CD4-positive, CD25-positive, alpha-beta regulatory T cell (primary cell): ENCODE measurements around the gene MBTPS1. TPM values are rescaled to one million over a fixed set of nuclear protein-coding genes. Genes with fewer than 3 reads are reported as not detected.
"Not testable (repeated sequence)": the region's sequence is repeated elsewhere in the genome, so short reads cannot be mapped to it uniquely, and the experiment has no call there.

Experiments used
- ATAC-seq, 2 donors: fragments of 150-1000 bp; cut with Tn5 transposase; one replicate each; pipeline ENCODE4 v1.10.0; 2021; ENCODE audit warnings: low read depth in 2 of 2, moderate number of reproducible peaks in 2 of 2, moderate library complexity in 1 of 2
- DNase-seq, 3 donors: peaks; one replicate each; pipeline versions ENCODE4 v3.0.0 to v3.0.0-alpha.2; 2012 to 2022; ENCODE audit warnings: mixed read lengths in 1 of 3
- H3K27ac ChIP-seq: one replicate; pipeline ENCODE4 v1.7.0; 2013; ENCODE audit warnings: mild to moderate bottlenecking, low read length; ENCODE audit not compliant: insufficient read depth, poor library complexity, severe bottlenecking
- H3K27me3 ChIP-seq: one replicate; pipeline ENCODE4 v1.7.0; 2013; ENCODE audit warnings: low read length; ENCODE audit not compliant: control insufficient read depth, insufficient read depth
- H3K36me3 ChIP-seq: one replicate; pipeline ENCODE4 v1.7.0; 2013; ENCODE audit warnings: mild to moderate bottlenecking, low read length, moderate library complexity; ENCODE audit not compliant: control insufficient read depth, insufficient read depth
- H3K4me1 ChIP-seq: 2 replicates; pipeline ENCODE4 v1.7.0; 2013; ENCODE audit warnings: mild to moderate bottlenecking, low read length; ENCODE audit not compliant: insufficient read depth, control insufficient read depth, poor library complexity, severe bottlenecking
- H3K4me3 ChIP-seq: one replicate; pipeline ENCODE4 v1.7.0; 2013; ENCODE audit warnings: low read depth, mild to moderate bottlenecking, low read length, moderate library complexity
- H3K9me3 ChIP-seq, 2 experiments: 1 replicate in 1 of 2; 2 replicates in 1 of 2; pipeline ENCODE4 v1.7.0; 2013; ENCODE audit warnings: low read length in 2 of 2, mild to moderate bottlenecking in 1 of 2, moderate library complexity in 1 of 2; ENCODE audit not compliant: control insufficient read depth in 2 of 2
- H3K27ac Mint-ChIP-seq, 3 donors: one replicate each; pipeline ENCODE4 v1.8.0; 2020 to 2022; ENCODE audit warnings: mild to moderate bottlenecking in 3 of 3, mixed read lengths in 3 of 3, moderate library complexity in 2 of 3
- H3K27me3 Mint-ChIP-seq: one replicate; pipeline ENCODE4 v1.8.0; 2022; ENCODE audit warnings: mild to moderate bottlenecking, mixed read lengths
- H3K36me3 Mint-ChIP-seq: one replicate; pipeline ENCODE4 v1.8.0; 2020; ENCODE audit warnings: mixed read lengths
- H3K4me1 Mint-ChIP-seq, 4 donors: one replicate each; pipeline ENCODE4 v1.8.0; 2020 to 2022; ENCODE audit warnings: mixed read lengths in 4 of 4, mild to moderate bottlenecking in 1 of 4
- H3K4me3 Mint-ChIP-seq, 4 donors: one replicate each; pipeline ENCODE4 v1.8.0; 2020 to 2022; ENCODE audit warnings: mild to moderate bottlenecking in 4 of 4, mixed read lengths in 4 of 4, moderate library complexity in 3 of 4
- H3K9me3 Mint-ChIP-seq, 7 donors: one replicate each; pipeline ENCODE4 v1.8.0; 2020 to 2022; ENCODE audit warnings: mixed read lengths in 7 of 7, mild to moderate bottlenecking in 3 of 7, moderate library complexity in 2 of 7
- polyA plus RNA-seq, 4 donors: library from polyadenylated mRNA; unstranded; fragments of 300-500 nt; fragmentation: Illumina TruSeq; gene quantifications; one replicate each; pipeline ENCODE4 v1.2.3, GENCODE V29; 2021
- total RNA-seq: library from RNA; stranded (reverse); gene quantifications from one replicate; pipeline ENCODE4 v1.2.3, GENCODE V29; 2022

The MBTPS1 gene
- total and polyA plus RNA-seq, 5 donors from 2014 or later, result 40.6 to 118 (median 48.3) TPM

- H3K4me1 ChIP-seq, result no peaks in the 10 kb centered on the region
- H3K27ac ChIP-seq, result no peak overlapping the region
- Mint-ChIP-seq H3K36me3 (peaks cover 19% of the 10 kb centered on the region), H3K4me1 (peaks cover 0 to 11% (median 7%) of the 10 kb centered on the region in 4 donors), H3K27ac (no peak overlapping the region), H3K9me3 (no peaks in the 10 kb centered on the region), H3K27me3 (no peaks in the 10 kb centered on the region), H3K4me3 (no peak overlapping the region)
- H3K36me3 ChIP-seq, result peaks cover 11% of the 10 kb centered on the region
- no peaks in the 10 kb centered on the region for H3K9me3 ChIP-seq
- H3K4me3 ChIP-seq, result no peak overlapping the region
- DNase-seq (no peak), ATAC-seq (no peak)
- no peaks in the 10 kb centered on the region for H3K27me3 ChIP-seq
Measured at GRCh38 chr16:84132527-84133285, 16.0 kb upstream of the MBTPS1 start.

- Histone ChIP-seq H3K36me3 (peaks cover 11% of the 10 kb centered on the region), H3K4me3 (no peak overlapping the region), H3K27me3 (no peaks in the 10 kb centered on the region), H3K9me3 (no peaks in the 10 kb centered on the region), H3K27ac (no peak overlapping the region), H3K4me1 (no peaks in the 10 kb centered on the region)
- H3K4me1 Mint-ChIP-seq, result peaks cover 0 to 11% (median 5%) of the 10 kb centered on the region in 4 donors
- H3K36me3 Mint-ChIP-seq, result peaks cover 23% of the 10 kb centered on the region
- H3K4me3 Mint-ChIP-seq, result no peak overlapping the region
- H3K27me3 Mint-ChIP-seq, result no peaks in the 10 kb centered on the region
- peak overlapping the region in 1 of 3 donors; percentile 17 for H3K27ac Mint-ChIP-seq
- ATAC-seq, result no peak
- no peaks in the 10 kb centered on the region for H3K9me3 Mint-ChIP-seq
- DNase-seq, result no peak
Measured at GRCh38 chr16:84131117-84131516, 14.4 kb upstream of the MBTPS1 start.

- no peak overlapping the region for H3K27ac ChIP-seq
- no peak for ATAC-seq
- DNase-seq, result no peak
- H3K4me1 ChIP-seq, result no peaks in the 10 kb centered on the region
- no peaks in the 10 kb centered on the region for H3K9me3 ChIP-seq
- no peak overlapping the region for H3K27ac Mint-ChIP-seq
- H3K4me3 ChIP-seq, result no peak overlapping the region
- no peak overlapping the region for H3K4me3 Mint-ChIP-seq
- H3K36me3 ChIP-seq, result peaks cover 11% of the 10 kb centered on the region
- no peaks in the 10 kb centered on the region for H3K9me3 Mint-ChIP-seq
- H3K27me3 Mint-ChIP-seq, result no peaks in the 10 kb centered on the region
- peaks cover 22% of the 10 kb centered on the region for H3K36me3 Mint-ChIP-seq
- H3K27me3 ChIP-seq, result no peaks in the 10 kb centered on the region
- peaks cover 0 to 5% (median 0%) of the 10 kb centered on the region in 4 donors for H3K4me1 Mint-ChIP-seq
Measured at GRCh38 chr16:84124257-84125073, 7.7 kb upstream of the MBTPS1 start.

- H3K36me3 Mint-ChIP-seq, result peaks cover 16% of the 10 kb centered on the region
- no peak for DNase-seq
- no peaks in the 10 kb centered on the region for H3K27me3 ChIP-seq
- no peak for ATAC-seq
- peaks cover 7% of the 10 kb centered on the region for H3K4me1 ChIP-seq
- H3K27me3 Mint-ChIP-seq, result no peaks in the 10 kb centered on the region
- peaks cover 2 to 13% (median 6%) of the 10 kb centered on the region in 4 donors for H3K4me1 Mint-ChIP-seq
- peak overlapping the region in 1 of 4 donors; percentile 3 for H3K4me3 Mint-ChIP-seq
- no peaks in the 10 kb centered on the region for H3K9me3 ChIP-seq
- no peak overlapping the region for H3K27ac Mint-ChIP-seq
- H3K9me3 Mint-ChIP-seq, result no peaks in the 10 kb centered on the region
- no peak overlapping the region for H3K27ac ChIP-seq
- H3K36me3 ChIP-seq, result peaks cover 8% of the 10 kb centered on the region
- no peak overlapping the region for H3K4me3 ChIP-seq
Measured at GRCh38 chr16:84121007-84121406, 4.3 kb upstream of the MBTPS1 start.

GRCh38 chr16:84120023-84120422 lies 3.3 kb upstream of the MBTPS1 start:
- Histone ChIP-seq H3K36me3 (peaks cover 8% of the 10 kb centered on the region), H3K27me3 (no peaks in the 10 kb centered on the region), H3K4me3 (no peak overlapping the region), H3K4me1 (peaks cover 17% of the 10 kb centered on the region), H3K27ac (no peak overlapping the region), H3K9me3 (no peaks in the 10 kb centered on the region)
- Mint-ChIP-seq H3K36me3 (peaks cover 11% of the 10 kb centered on the region), H3K4me1 (peaks cover 8 to 19% (median 15%) of the 10 kb centered on the region in 4 donors), H3K9me3 (no peaks in the 10 kb centered on the region), H3K4me3 (peak overlapping the region in 2 of 4 donors; percentile 21 to 72), H3K27ac (no peak overlapping the region), H3K27me3 (no peaks in the 10 kb centered on the region)
- DNase-seq (no peak), ATAC-seq (no peak)

GRCh38 chr16:84119368-84119767 lies 2.6 kb upstream of the MBTPS1 start:
- Mint-ChIP-seq H3K27me3 (no peaks in the 10 kb centered on the region), H3K9me3 (no peaks in the 10 kb centered on the region), H3K36me3 (peaks cover 11% of the 10 kb centered on the region), H3K4me3 (peak overlapping the region in 1 of 4 donors; percentile 72), H3K27ac (no peak overlapping the region), H3K4me1 (peaks cover 9 to 21% (median 17%) of the 10 kb centered on the region in 4 donors)
- no peak overlapping the region for H3K4me3 ChIP-seq
- no peak for DNase-seq
- no peaks in the 10 kb centered on the region for H3K27me3 ChIP-seq
- peaks cover 5% of the 10 kb centered on the region for H3K36me3 ChIP-seq
- H3K27ac ChIP-seq, result no peak overlapping the region
- peaks cover 22% of the 10 kb centered on the region for H3K4me1 ChIP-seq
- ATAC-seq, result no peak
- H3K9me3 ChIP-seq, result no peaks in the 10 kb centered on the region

- peak overlapping the region; percentile 52 to 95 (median 70) for H3K4me3 Mint-ChIP-seq
Measured at GRCh38 chr16:84118315-84118714, 1.6 kb upstream of the MBTPS1 start.

More at GRCh38 chr16:84118315-84118714, 1.6 kb upstream of the MBTPS1 start:
- H3K27me3 Mint-ChIP-seq, H3K4me3 ChIP-seq, H3K27ac ChIP-seq, H3K27me3 ChIP-seq, DNase-seq, ATAC-seq, H3K9me3 Mint-ChIP-seq, H3K36me3 ChIP-seq, H3K9me3 ChIP-seq, H3K27ac Mint-ChIP-seq: not testable (repeated sequence)
- H3K4me1 ChIP-seq, result peaks cover 25% of the 10 kb centered on the region
- Mint-ChIP-seq H3K4me1 (peaks cover 12 to 26% (median 18%) of the 10 kb centered on the region in 4 donors), H3K36me3 (peaks cover 11% of the 10 kb centered on the region)
